Gastroesophageal sphincter (tissue), 3 donors: ENCODE data around the gene SNED1.

Source experiments
- CTCF ChIP-seq, 4 experiments: fragments of 200-600 bp in 2 of 4; fragments of 450-650 bp in 2 of 4; sonication (generic) in 1 of 4; IDR thresholded peaks; one replicate each; pipeline ENCODE4 v1.5.1; 2017 to 2019; ENCODE audit warnings: antibody characterized with exemption in 4 of 4, mild to moderate bottlenecking in 2 of 4, moderate library complexity in 2 of 4
- POLR2A ChIP-seq, 2 donors: fragments of 450-650 bp; IDR thresholded peaks; one replicate each; pipeline ENCODE4 v1.6.1; 2017; ENCODE audit warnings: antibody characterized with exemption in 2 of 2, mild to moderate bottlenecking in 2 of 2, moderate library complexity in 1 of 2
- POLR2AphosphoS5 ChIP-seq: sonication (generic); formaldehyde crosslinking; IDR thresholded peaks from one replicate; pipeline ENCODE4 v1.6.1; 2017; ENCODE audit warnings: antibody characterized with exemption

GRCh38 chr2:241134711-241135110 lies 136.3 kb downstream of the SNED1 start:
- TF ChIP-seq CTCF (IDR thresholded peaks at IDR 0.05) (no peak), POLR2A (IDR thresholded peaks at IDR 0.05) (no peak), POLR2AphosphoS5 (no peak)
